GM19025 (cell line): ENCODE results near the gene RPSA.
"Not testable (repeated sequence)": the region's sequence is repeated elsewhere in the genome, so short reads cannot be mapped to it uniquely, and the experiment has no call there.

Experiments
- ATAC-seq: cut with Tn5 transposase; IDR thresholded peaks from one replicate; pipeline ENCODE4 v1.9.1; 2021; ENCODE audit warnings: mild to moderate bottlenecking, low read depth, moderate library complexity; ENCODE audit not compliant: unreplicated experiment

Gene RPSA

GRCh38 chr3:39388153-39388552, 18.4 kb upstream of the RPSA start:
- ATAC-seq: no peak

DNA sequence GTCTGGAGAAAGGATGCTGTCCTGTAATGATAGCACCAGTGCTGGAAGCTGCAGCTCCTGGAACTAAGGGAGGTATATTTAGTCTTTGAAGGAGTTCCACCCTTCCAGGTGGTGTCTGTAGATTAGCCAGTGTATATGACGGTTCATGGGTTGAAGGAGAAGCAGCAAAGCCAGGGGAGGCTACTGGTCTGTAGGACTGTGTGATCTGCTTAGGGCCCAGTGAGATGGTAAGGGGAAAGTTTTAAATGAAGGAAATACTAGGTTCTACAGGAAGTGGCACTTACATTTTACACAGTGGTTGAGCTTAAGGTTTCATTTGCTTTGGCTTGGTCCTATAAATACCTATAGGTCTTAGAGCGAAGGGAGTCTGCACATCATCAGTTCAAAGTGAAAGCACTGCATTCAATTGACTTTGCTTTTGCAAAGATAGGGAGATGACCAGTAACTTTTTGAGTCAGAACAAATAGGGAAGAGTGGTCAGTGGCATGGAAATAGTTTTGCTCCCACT, 17.7 kb upstream of the RPSA start:
- ATAC-seq: peak; percentile 59

DNA sequence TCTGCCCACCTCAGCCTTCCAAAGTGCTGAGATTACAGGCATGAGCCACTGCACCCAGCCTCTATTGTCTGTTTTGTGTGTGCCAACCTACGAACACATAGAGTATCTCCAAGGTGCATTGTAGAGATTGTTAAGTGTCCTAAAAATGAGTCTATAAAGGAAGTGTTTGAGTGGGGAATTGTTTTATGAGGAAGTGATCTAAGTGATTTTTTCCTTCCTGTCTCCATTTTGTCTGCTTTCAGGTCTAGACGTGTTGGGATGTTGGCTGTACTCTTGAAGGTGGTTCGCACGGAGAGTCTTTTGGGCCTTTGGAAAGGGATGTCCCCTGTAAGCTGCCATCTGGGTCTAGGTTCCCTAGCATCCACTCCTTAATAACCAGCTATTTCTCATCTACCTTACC, 16.3 kb upstream of the RPSA start:
- ATAC-seq: no peak

GRCh38 chr3:39396690-39397089, 9.8 kb upstream of the RPSA start:
- ATAC-seq: no peak

GRCh38 chr3:39398700-39399099, 7.8 kb upstream of the RPSA start:
- no peak for ATAC-seq

- no peak for ATAC-seq
Measured at GRCh38 chr3:39401983-39402382, 4.5 kb upstream of the RPSA start.

GRCh38 chr3:39404943-39405686, 1.4 kb upstream of the RPSA start:
- no peak for ATAC-seq

GRCh38 chr3:39405687-39406367, 693 bp upstream of the RPSA start:
- ATAC-seq: no peak

GRCh38 chr3:39407259-39407629, 724 bp downstream of the RPSA start:
- ATAC-seq: no peak

DNA sequence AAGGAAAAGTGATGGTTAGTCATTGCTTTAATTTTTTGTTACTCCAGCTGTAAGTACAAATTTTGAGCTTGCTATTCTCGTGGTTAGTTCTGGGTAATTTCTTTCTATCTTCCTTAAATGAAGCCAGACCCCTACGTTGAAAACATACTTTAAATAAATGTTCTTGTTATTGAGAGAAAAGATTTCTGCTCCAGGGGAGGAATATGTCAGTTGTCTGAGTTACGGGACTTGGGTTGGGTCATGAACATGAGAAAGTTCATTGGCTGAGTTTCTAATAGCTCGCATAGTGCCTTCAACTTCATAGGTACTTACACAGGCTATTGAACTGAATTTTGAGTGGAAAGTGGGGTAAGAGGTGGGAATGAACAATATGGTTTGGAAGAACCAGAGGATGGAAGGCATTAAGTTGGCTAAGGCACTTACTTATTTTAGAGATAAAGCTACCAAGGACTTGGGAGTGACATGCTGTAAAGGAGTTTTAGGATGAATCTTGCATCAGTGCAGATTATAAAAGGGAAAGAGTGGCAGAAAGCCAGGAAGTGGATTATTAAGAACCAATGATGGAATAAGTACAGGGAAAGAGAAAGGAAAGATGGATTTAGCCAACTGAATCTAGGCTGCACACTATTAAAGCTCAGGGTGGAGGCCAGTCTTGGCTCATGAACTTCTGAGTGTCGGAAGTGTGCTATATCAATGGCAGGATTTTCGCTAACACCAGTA, 1.4 kb downstream of the RPSA start:
- ATAC-seq: no peak

DNA sequence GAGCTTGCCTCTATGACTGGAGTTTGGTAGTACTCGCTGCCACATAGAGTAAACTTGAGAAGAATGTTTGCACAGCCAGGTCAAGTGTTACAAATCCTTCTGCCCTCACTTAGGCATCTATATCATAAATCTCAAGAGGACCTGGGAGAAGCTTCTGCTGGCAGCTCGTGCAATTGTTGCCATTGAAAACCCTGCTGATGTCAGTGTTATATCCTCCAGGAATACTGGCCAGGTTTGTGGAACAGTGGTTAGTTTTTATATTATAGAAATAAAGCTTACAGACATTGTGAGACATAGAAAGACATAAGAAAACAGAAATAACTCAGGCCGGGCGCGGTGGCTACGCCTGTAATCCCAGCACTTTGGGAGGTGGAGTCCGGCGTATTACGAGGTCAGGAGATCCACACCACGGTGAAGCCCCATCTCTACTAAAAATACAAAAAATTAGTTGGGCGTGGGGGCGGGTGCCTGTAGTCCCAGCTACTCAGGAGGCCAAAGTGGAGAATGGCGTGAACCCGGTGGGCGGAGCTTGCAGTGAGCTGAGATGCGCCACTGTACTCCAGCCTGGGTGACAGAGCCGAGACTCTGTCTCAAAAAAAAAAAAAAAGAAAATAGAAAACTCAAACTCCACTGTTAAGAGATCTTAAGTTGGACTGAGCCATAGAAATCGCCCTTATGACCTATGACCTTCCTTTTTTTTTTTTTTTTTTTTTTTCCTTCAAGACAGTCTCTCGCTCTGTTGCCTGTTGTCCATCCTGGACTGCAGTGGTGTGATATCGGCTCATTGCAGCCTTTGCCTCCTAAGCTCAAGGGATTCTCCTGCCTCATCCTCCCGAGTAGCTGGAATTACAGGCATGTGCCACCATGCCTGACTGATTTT, 2.2 kb downstream of the RPSA start:
- no peak for ATAC-seq

GRCh38 chr3:39409514-39410136, 3.1 kb downstream of the RPSA start:
- no peak for ATAC-seq

DNA sequence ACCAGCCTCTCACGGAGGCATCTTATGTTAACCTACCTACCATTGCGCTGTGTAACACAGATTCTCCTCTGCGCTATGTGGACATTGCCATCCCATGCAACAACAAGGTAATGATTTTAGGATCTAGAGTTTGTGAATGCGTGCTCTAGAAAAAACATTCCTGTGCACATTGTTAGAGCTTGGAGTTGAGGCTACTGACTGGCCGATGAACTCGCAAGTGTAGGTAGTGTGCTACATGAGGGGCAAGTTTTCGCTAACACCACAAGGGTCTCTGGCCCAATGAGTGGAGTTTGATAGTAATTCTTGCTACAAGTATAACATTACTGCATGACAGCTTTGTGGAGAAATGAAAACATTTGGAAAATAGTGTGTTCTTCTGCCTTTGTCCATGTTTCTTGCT, 4.4 kb downstream of the RPSA start:
- ATAC-seq: no peak

DNA sequence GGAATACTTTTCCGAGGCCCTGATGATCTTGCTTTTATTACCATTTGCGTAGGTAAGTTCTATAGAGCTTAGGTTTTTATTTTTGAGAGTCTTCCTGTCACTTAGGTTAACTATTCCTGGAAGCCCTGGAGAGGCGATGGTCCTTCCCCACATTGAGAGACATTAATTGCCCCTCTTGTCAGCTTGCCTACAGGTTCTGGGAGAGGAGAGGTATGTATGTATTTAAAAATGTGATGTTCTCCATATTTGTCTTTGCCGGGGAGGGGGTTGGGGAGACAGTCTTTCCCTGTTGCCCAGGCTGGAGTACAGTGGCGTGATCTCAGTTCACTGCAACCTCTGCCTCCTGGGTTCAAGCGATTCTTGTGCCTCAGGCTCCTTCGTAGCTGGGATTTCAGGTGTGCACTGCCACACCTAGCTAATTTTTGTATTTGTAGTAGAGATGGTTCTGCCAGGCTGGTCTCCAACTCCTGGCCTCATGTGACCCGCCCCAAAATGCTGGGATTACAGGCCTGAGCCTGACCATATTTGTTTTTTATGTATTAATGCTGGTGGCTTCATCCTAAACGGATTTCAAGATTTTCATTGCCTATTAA, 6.2 kb downstream of the RPSA start:
- ATAC-seq: no peak

GRCh38 chr3:39413691-39414420, 7.3 kb downstream of the RPSA start:
- ATAC-seq: no peak

DNA sequence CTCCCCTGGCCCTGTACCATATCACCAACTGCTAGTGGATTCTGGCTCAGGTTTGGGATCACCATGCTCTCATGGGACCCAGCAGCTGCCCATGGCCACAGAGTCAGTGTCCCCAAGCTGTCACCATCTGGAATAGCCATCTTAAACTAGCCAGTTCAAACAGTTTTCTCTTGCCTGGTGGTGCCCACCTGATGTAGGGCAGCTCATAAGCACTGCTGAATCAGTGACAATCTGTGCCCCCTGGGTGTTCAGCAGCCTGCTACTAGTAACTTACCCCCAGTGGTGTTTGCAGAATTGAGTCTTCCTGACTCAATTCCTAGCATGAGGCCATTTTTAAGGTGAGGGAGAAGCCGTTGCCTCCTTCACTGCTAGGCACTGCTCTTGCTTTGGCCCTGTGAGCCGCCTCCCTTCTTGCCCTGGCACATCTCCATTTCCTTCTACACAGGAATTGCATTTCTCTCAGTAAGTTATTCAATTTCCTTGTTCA, 7.9 kb downstream of the RPSA start:
- ATAC-seq: no peak

DNA sequence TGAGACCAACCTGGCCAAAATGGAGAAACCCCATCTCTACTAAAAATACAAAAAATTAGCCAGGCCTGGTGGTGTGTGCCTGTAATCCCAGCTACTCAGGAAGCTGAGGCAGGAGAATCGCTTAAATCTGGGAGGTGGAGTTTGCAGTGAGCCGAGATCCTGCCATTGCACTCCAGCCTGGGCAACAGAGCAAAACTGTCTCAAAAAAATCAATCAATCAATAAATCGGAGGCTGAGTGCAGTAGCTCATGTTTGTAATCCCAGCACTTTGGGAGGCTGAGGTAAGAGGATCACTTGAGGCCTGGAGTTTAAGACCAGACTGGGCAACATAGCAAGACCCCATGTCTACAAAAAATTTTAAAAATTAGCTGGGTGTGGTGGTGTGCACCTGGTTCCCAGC, 8.8 kb downstream of the RPSA start:
- ATAC-seq: not testable (repeated sequence)

- no peak for ATAC-seq
Measured at GRCh38 chr3:39415983-39416382, 9.5 kb downstream of the RPSA start.

DNA sequence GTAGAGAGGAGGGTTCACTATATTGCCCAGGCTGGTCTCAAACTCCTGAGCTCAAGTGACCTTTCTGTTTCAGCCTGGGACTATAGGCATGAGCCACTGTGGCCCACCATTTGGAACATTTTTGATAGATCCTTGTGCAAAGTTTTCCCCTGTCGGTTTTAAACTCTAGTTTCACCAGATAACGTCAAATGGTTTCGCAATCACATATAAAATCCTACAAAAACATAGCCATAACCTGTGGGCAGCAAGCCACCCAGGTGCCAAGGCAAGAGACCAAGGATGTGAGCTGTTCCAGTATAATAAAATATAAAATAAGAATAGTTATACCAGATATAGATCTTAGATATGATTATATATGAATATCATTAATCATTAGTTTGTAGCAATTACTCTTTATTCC, 10.5 kb downstream of the RPSA start:
- not testable (repeated sequence) for ATAC-seq
